GM19351 (cell line): Measurements from ENCODE around the gene TP53TG5.

Source experiments
- ATAC-seq: cut with Tn5 transposase; IDR thresholded peaks from one replicate; pipeline ENCODE4 v1.9.1; 2021; ENCODE audit warnings: mild to moderate bottlenecking, moderate library complexity; ENCODE audit not compliant: unreplicated experiment

The TP53TG5 gene

DNA sequence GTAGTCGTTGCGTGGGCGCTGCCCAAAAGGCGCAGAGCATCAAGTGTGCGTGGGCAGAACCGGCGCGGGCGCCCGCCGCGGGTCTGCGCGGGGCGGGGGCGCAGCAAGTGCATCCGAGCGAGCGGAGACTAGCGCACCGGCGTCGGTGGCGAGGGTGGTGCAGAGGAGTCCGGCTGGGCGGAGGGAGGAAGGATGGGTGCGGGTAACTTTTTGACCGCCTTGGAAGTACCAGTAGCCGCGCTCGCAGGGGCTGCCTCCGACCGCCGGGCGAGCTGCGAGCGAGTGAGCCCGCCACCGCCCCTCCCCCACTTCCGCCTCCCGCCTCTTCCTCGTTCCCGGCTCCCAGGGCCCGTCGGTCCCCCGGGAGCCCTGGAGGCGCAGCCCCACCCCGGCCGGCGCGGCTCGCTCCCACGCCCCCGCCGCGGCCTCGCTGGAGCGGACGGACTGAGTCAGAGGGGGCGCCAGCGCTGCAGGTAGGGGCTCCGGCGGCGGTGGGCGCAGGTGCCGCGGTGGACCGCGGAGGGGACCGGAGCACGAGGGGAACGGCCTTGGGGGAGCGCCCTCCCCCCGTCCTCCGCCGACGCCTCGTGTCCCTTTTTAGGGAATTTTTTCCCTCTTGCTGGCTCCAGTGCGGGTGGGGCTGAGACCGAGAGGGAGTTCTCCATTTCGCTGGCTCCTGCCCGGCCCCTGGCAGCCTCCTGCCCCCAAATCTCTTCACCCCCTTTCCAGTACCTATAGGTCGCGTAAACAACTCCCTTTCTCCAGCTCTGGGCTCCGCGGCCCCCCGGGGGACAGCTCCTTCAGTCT lies 28.3 kb upstream of the TP53TG5 start:
- ATAC-seq: no peak

DNA sequence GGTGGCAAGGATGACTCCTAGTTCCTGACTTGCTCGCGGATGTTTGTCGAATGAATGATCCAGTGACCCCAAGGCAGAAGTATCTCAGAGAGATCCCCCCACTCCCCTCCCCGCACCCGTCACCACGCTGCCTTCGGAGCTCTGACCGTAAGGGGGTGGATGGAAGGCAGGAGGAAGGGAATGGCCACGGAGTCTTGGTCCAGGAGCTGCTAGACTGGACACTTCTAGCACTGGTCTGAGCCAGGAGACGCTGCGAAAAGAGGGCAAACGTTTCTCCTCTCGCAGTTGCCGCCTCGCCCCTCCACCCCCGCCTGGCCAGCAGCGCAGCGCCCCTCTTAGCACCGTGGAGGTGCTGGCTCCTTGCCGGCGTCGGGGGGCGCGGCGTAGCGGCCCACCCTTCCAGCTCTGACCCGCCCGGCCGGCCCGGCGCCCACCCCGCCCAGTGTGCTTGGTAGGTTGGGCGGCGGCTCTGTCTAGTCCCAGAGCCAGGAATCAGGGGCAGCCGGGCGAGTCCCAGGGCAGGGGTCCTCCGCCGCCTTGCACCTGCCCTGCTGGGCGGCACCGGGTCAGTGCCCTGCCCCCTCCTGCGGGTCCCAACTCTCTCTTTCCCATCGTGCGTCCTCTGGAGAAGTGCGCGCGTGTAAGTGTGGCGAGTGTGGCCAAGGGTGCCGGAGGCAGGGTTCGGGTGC lies 27.6 kb upstream of the TP53TG5 start:
- ATAC-seq: no peak

DNA sequence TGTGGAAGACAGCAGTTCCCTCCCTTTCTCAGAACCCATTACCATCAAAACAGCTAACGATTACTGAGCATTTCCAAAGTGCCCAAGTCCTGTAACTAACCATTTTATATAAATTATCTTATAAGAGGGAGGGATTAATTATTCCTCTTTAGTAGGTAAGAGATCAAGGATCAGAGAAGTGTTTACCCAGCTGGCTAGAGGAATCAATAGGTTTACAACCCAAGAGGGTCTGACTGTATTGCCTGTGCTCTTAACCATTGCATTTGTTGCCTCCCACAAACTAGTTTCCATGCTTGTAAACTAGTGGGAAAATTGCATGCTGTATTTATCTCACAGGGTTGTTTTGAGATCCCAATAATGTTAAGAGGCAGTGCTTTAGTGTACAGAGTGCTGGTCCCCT lies 26.3 kb upstream of the TP53TG5 start:
- ATAC-seq: no peak

DNA sequence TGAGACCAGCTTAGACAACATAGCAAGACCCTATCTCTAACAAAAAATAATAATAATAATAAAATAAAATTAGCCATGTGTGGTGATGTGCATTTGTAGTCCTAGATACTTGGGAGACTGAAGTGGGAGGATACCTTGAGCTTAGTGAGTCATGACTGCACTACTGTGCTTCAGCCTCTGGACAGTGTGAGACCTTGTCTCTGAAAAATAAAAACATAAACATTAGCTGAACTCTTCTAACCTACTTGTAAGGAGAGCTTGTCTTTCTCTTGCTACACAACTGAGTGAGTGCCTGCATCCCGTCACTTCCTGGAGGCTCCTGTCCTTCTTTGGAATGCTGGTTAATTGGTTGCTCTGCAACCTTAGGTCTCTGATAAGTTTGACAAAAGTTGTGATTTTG lies 24.8 kb upstream of the TP53TG5 start:
- ATAC-seq: no peak

DNA sequence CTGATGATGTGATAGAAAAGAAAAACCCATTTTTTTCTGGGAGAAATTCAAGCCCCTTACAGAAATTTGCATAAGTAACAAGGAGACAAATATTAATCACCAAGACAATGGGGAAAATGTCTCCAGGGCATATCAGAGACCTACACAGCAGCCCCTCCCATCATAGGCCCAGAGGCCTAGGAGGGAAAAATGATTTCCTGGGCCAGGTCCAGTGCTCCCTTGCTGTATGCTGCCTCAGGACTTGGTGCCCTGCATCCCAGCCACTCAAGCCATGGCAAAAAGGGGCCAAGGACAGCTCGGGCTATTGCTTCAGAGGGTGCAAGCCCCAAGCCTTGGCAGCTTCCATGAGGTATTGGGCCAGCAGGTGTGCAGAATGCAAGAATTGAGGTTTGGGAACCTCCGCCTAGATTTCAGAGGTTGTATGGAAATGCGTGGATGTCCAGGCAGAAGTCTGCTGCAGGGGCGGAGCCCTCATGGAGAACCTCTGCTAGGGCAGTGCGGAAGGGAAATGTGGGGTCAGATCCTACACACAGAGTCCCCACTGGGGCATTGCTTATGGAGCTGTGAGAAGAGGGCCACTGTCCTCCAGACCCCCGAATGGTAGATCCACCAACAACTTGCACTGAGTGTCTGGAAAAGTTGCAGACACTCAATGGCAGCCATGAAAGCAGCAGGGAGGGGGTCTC lies 22.4 kb upstream of the TP53TG5 start:
- ATAC-seq: no peak

DNA sequence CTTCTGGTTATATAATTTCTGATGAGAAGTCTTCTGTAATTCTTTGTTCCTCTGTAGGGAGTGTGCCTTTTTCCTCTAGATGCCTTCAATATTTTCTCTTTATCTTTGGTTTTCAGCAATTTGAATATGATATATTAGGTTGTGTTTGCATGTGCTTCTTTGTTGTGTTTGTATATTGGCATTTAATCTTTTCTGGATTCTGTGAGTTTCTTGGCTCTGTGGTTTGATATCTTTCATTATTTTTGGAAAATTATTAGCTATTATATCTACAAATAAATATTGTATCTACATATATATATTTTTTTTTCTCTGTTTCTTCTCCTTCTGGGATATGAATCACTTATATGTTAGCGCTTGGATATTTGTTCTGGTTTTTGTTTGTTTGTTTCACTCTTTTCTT lies 20.9 kb upstream of the TP53TG5 start:
- no peak for ATAC-seq

DNA sequence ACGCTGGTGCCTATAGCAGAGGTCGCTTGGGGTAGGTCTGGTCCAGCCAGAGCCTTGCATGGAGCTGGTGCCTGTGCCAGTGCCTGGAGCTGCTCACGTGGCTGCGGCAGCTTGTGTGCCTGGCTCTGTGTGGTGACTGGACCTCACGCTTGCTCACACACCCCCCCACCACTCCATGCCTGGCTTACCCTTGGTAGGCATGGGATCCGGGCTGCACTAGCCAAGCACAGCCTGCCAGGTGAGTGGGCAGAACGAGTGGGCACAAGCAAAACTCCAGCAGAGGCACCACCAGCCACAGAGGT lies 16.9 kb upstream of the TP53TG5 start:
- no peak for ATAC-seq

DNA sequence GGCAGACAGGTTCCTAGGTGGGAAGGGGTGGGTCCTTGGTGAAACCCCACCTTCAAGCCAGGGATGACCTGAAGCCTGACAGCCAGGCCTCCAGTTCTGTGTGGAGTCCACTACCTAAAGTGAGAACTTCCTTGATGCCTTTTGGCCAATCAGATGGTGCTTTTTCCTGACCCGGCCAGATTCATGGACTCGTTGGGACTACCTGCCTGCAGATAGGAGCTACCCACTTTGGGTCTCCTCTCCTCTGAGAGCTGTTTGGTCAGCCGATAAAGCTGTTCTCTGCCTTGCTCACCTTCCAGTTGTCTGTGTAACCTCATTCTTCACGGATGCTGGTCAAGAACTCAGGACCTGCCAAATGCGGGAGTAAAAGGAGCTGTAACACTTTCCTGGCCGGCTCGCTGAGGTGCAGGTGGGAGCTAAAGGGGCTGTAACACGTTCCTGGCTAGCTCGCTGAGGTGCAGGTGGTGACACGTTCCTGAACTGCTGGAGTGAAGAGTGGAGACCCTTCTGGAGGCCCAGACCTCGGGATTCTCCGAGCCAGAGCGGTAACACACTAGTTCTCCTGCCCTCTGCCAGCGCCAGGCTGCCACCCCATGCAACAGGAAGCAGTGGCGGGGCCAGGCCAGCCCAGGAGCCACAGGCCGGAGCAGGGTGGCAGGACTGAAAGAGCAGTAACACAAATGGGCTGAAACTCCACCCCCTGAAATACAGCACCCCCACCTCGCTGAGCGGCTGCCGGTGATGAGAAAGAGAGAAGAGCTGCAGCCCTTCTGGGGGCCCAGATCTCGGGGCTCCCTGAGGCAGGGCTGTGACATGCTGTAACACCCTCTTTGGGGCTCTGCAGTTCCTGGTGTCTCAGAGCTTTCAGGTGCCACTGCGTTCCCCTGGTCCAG lies 16.3 kb upstream of the TP53TG5 start:
- ATAC-seq: no peak

DNA sequence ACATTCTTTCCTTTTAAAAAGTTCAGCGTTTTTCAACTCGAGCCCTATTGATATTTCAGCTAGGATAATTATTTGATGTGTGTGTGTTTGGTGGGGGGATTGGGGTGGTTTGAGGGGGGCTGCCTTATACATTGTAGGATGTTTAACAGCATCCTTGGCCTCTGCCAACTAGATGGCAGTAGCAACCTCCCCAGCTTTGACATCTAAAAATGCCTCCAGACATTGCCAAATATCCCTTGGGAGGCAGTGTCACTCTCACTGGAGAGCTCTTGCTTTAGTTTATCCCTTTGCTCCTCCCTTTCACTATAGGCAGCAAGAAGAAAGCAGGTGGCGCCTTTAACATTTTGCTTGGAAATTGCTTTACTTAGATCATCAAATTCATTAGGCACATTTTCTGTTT lies 14.6 kb upstream of the TP53TG5 start:
- no peak for ATAC-seq

DNA sequence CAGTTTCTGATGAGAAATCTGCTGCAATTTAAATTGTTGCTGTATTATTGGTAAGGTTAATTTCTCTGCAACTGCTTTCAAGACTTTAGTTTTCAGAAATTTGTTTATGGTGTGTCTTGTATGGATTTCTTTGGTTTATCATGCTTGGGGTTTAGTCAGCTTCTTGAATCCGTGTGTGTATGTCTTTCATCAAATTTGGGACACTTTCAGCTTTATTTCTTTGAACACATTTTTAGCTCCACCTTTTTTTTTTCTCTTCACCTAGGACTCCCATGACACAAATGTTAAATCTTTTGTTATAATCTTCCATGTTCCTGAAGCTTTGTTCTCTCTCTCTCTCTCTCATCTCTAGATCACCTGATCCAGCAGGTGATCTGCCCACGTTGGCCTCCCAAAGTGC lies 13.4 kb upstream of the TP53TG5 start:
- no peak for ATAC-seq

DNA sequence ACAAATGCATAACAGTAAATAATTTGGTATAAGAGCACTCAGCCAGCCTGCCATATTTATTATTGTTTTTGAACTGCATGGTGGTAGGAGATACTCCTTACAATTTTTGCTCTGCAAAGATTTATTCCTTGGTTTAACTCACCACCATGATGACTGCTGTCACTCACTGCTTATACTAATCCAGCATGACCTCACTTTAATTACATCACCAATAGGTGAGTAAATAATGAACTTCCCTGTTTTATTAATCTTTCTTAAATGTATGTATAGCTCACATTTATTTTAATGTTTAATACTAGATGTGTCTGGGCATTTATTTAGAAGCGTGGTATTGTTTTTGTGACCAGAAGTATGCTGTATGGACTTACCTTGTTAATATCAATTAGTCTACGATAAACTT lies 12.8 kb upstream of the TP53TG5 start:
- no peak for ATAC-seq

DNA sequence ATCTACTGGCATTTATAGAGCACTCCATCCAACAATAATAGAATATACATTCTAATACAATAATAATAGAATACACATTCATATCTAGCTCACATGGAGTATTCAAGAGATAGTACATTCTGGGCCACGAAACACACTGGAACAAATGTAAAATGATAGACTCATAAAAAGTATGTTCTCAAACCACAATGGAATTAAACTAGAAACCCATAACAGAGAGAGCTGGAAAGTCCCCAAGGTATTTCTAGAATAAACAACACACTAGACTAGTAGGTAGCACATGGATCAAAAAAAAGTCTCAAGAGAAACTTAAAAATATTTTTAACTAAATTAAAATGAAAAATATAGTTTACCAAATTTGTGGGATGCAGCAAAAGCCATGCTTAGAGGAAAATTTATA lies 9.1 kb upstream of the TP53TG5 start:
- no peak for ATAC-seq

DNA sequence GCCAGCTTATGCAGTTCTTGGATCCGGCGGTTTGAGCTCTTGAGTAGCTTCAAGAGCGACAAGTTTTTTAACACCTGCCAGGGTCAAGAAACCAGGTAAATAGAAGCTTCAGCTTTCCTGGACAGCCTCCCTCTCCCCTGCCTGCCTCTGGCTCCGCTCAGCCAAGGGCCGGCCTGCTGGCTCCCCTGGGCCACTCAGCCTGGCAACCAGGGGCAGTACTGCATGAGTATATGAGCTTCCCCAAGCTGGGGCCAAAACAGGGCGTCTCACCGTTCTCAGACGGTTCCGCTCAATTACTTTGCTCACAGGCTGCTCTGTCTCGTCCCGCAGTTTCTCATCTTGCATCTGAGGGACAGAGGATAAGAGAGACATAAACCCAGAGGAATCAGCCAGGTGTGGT lies 856 bp downstream of the TP53TG5 start:
- ATAC-seq: no peak

DNA sequence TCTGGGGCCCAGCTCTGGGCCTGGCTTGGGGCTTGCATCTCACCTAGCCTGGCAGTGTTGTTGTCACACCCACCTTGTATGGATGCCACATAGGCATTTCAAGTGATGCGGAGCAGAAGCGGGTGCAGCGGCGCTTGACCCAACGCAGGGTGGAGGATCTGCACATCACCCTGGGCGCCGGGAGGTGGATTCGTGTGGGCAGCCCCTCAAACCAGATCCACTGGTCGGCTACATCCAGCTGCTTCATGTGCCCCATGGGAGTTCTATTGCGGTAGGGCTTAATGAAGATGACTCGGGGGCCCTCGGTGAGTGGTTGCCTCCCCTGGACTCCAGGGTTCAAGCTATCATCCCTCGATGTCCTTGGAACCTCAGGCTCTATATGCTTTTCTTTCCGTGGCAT lies 3.2 kb downstream of the TP53TG5 start:
- ATAC-seq: no peak

DNA sequence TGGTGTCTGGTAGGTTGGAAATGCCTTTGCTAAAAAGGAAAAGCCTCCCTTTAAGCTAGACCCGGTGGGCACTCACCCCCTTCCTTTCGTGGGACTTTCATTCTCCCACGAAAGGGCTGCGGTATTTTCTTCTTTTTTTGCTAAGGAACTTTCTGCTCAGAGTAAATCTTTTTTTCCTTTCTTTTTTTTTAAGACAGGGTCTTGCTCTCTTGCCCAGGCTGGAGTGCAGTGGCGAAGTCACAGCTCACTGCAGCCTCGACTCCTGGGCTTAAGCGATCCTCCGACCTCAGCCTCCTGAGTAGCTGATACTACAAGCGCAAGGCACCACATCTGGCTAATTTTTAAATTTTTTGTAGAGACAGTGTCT lies 4.0 kb downstream of the TP53TG5 start:
- no peak for ATAC-seq

DNA sequence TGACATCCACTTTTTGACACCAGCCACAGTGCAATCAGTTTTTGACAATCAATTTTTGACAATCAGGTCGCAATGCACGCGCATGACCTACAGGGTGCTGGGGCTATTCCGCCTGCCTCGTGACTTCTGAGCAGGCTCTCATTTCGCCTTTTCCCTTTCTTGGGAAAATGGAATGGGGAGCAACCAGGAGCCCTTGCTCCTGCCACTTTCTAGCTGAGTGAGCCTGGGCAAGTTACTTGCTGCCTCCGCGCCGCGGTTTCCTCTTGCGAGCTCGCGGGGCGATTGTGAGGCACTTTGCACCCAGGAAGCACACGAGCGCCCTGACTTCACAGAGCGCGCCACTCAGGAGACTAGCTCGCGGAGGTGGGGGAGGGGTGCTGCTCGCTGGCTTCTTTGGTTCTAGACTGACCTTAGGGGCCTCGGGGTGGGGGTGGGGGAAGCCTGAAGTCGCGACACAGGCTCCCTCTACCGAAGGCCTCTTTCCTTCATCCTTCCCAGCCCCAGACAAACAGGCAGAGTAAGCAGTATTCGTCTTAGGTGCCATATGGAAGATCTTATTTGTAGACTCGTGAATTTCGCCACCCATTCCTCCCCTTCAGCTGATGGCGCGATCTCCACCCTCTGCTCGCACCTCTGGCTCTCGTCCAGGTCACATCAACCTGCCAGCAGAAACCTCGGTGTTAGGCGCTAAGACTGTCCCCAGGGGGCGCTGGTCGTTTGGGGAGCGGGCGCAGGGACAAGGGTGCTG lies 4.6 kb downstream of the TP53TG5 start:
- ATAC-seq: peak; percentile 74

DNA sequence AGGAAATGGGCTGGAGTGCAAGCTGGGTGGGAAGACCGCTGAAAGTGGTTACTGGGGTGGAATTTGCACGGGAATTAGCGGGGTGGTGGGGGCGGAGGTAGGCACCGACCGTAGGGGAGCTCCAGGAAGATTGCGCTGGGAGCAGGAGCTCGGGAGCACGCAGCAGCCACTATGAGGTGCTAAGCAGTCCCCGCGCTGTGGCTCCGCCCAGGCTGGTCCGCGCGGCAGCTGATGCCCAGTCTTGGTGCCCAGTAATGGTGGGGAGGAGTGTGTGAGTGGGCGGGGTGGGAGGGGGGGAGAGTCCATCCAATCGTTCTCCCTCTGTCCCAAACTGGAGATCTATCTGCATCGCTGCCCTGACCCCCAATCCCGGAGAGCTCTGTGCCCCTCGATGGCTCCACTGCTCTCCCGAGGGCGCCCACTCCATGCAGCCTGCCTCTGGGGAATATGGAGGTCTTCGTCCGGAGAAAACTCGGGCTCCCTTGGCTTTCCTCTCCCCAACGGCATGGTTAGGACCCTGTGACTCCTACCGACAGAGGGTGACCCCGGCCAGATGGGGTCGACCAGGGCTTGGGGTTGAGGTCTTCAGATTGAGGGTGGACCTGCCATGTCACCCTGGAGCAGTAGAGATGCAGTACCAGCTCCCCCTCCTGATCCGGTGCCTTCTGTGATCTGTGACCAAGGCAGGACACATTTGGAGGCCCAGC lies 5.3 kb downstream of the TP53TG5 start:
- ATAC-seq: no peak

DNA sequence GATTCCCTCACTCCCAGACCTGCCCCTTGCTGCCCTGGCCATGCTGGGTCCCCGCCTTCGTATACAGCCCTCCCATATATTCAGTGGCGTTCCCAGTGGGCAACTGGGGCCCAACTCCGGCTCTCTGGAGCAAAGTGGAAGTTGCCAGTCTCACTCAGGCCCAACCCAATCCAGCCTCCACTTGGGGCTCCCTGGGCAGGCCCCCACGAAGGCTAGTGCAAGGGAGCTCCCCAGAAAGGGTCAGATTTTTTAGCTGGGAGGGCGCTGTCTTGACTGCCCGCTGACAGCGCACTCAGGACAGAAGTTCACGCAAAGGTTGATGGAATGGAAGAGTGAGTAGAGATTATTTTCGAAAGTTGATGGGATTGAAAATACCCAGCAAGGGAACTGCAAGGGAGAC lies 5.9 kb downstream of the TP53TG5 start:
- no peak for ATAC-seq

DNA sequence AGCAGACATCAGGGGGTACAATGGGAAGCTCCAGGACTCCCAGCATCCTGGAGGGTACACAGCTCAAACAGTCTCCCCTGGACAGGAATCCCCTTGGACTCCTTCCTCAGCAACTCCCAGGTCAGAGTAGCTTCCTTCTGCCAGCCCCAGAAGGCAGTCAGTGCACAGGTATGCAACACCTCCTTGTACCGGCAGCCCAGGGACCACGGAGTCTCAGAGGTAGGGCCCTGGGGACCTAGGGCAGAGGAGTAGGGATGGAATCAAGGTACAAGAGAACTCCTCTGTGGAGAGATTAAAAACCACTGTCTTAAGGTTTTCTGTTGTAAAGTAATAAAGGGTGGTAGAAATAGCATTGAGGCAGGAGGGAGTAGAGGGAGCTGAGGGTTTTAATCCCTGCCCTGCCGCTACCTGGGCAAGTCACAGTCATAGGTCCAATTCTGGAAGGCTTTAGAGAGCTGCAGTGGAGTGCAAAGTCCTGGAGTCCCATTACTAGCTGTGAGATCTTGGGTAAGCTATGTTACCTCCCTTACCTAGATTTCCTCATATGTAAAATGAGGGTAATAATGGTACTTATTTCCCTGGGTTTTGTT lies 7.5 kb downstream of the TP53TG5 start:
- ATAC-seq: no peak
